Neutrophil (primary cell): ENCODE measurements around the gene CXCR6.

ENCODE experiments used
- H3K27ac ChIP-seq: fragments of 200-600 bp; sonication (generic); 2 replicates; pipeline ENCODE4 v1.5.1; 2016; ENCODE audit warnings: mild to moderate bottlenecking, moderate library complexity
- H3K27me3 ChIP-seq: fragments of 200-600 bp; sonication (generic); 2 replicates; pipeline ENCODE4 v1.6.0; 2016; ENCODE audit warnings: mild to moderate bottlenecking
- H3K36me3 ChIP-seq: fragments of 200-600 bp; sonication (generic); 2 replicates; pipeline ENCODE4 v1.5.1; 2017
- H3K4me1 ChIP-seq, 2 experiments: fragments of 200-600 bp in 1 of 2; sonication (generic) in 1 of 2; 1 replicate in 1 of 2; 2 replicates in 1 of 2; pipeline versions ENCODE4 v1.5.1 to v1.6.1; 2013 to 2016; ENCODE audit warnings: low read depth in 1 of 2, low read length in 1 of 2, mild to moderate bottlenecking in 1 of 2, moderate library complexity in 1 of 2; ENCODE audit not compliant: control insufficient read depth in 1 of 2, insufficient read depth in 1 of 2
- H3K4me3 ChIP-seq, 2 experiments: fragments of 200-600 bp in 1 of 2; sonication (generic) in 1 of 2; 1 replicate in 1 of 2; 2 replicates in 1 of 2; pipeline ENCODE4 v1.5.1; 2013 to 2016; ENCODE audit warnings: low read depth in 1 of 2, low read length in 1 of 2, mild to moderate bottlenecking in 1 of 2, moderate library complexity in 1 of 2
- H3K9me3 ChIP-seq: fragments of 200-600 bp; sonication (generic); 2 replicates; pipeline ENCODE4 v1.5.1; 2016
- CTCF ChIP-seq: fragments of 200-600 bp; sonication (generic); IDR thresholded peaks from 2 replicates; pipeline ENCODE4 v1.5.1; 2016; ENCODE audit warnings: antibody characterized with exemption

CXCR6 gene

GRCh38 chr3:45946307-45946706 lies 3.0 kb downstream of the CXCR6 start:
- Histone ChIP-seq H3K9me3 (no peaks in the 10 kb centered on the region), H3K4me3 (no peak overlapping the region), H3K27me3 (peaks cover 10% of the 10 kb centered on the region), H3K27ac (no peak overlapping the region), H3K36me3 (peaks cover 10% of the 10 kb centered on the region), H3K4me1 (no peaks in the 10 kb centered on the region)
- no peak for TF ChIP-seq CTCF

- TF ChIP-seq CTCF = no peak
- Histone ChIP-seq H3K27me3 (peaks cover 13% of the 10 kb centered on the region), H3K36me3 (peaks cover 15% of the 10 kb centered on the region), H3K27ac (no peak overlapping the region), H3K4me3 (no peak overlapping the region), H3K9me3 (no peaks in the 10 kb centered on the region), H3K4me1 (no peaks in the 10 kb centered on the region)
Measured at GRCh38 chr3:45946875-45947274, 3.6 kb downstream of the CXCR6 start.

GRCh38 chr3:45947361-45947760 lies 4.1 kb downstream of the CXCR6 start:
- no peak for TF ChIP-seq CTCF
- H3K4me3 ChIP-seq = no peak overlapping the region
- no peaks in the 10 kb centered on the region for H3K9me3 ChIP-seq
- H3K36me3 ChIP-seq = peaks cover 20% of the 10 kb centered on the region
- H3K27ac ChIP-seq = no peak overlapping the region
- peaks cover 15% of the 10 kb centered on the region for H3K27me3 ChIP-seq
- H3K4me1 ChIP-seq = no peaks in the 10 kb centered on the region

- Histone ChIP-seq H3K27me3 (peaks cover 15% of the 10 kb centered on the region), H3K4me3 (no peak overlapping the region), H3K4me1 (no peaks in the 10 kb centered on the region), H3K27ac (no peak overlapping the region), H3K36me3 (peaks cover 20% of the 10 kb centered on the region), H3K9me3 (no peaks in the 10 kb centered on the region)
- TF ChIP-seq CTCF = no peak
Measured at GRCh38 chr3:45948311-45948781, 5.1 kb downstream of the CXCR6 start.

- Histone ChIP-seq H3K27me3 (peaks cover 15% of the 10 kb centered on the region), H3K27ac (no peak overlapping the region), H3K9me3 (no peaks in the 10 kb centered on the region), H3K36me3 (peaks cover 26% of the 10 kb centered on the region), H3K4me1 (no peaks in the 10 kb centered on the region), H3K4me3 (no peak overlapping the region)
- no peak for TF ChIP-seq CTCF
Measured at GRCh38 chr3:45948881-45949280, 5.6 kb downstream of the CXCR6 start.

- no peak overlapping the region for H3K27ac ChIP-seq
- H3K9me3 ChIP-seq = no peaks in the 10 kb centered on the region
- TF ChIP-seq CTCF = no peak
- H3K36me3 ChIP-seq = peaks cover 27% of the 10 kb centered on the region
- no peaks in the 10 kb centered on the region for H3K4me1 ChIP-seq
- peaks cover 15% of the 10 kb centered on the region for H3K27me3 ChIP-seq
- no peak overlapping the region for H3K4me3 ChIP-seq
Measured at GRCh38 chr3:45949432-45949831, 6.2 kb downstream of the CXCR6 start.
